D721Med (cell line): Measurements from ENCODE around the gene DLST.

ENCODE experiments used
- DNase-seq: peaks from one replicate; pipeline ENCODE4 v3.0.0; 2011; ENCODE audit warnings: low spot score; ENCODE audit not compliant: insufficient read length
- FAIRE-seq: peaks from 2 replicates; lab custom pipeline; 2011; peaks lifted over from hg19 to GRCh38; lab: Jason Lieb, UNC
- CTCF ChIP-seq: IDR thresholded peaks from 2 replicates; pipeline ENCODE4 v1.5.1; 2012; ENCODE audit warnings: mild to moderate bottlenecking, control low read depth; ENCODE audit not compliant: insufficient read depth; ENCODE audit errors: missing control alignments

The DLST gene

GRCh38 chr14:74938531-74939495 lies 57.1 kb downstream of the DLST start:
- FAIRE-seq, result peak; percentile 21

GRCh38 chr14:74940956-74941565 lies 59.3 kb downstream of the DLST start:
- FAIRE-seq, result no peak
- DNase-seq, result no peak
- TF ChIP-seq CTCF, result no peak

More at GRCh38 chr14:74938531-74939495, 57.1 kb downstream of the DLST start:
- no peak for TF ChIP-seq CTCF
- peak; percentile 68 for DNase-seq

GRCh38 chr14:74941676-74942097 lies 60.0 kb downstream of the DLST start:
- FAIRE-seq (no peak), DNase-seq (no peak)
- TF ChIP-seq CTCF, result no peak

- DNase-seq, result no peak
- TF ChIP-seq CTCF, result no peak
- FAIRE-seq, result no peak
These were observed 60.5 kb downstream of the DLST start for GRCh38 chr14:74942181-74942580.

- no peak for TF ChIP-seq CTCF
- DNase-seq (no peak), FAIRE-seq (no peak)
These were observed 60.9 kb downstream of the DLST start for GRCh38 chr14:74942608-74943007.

GRCh38 chr14:74945261-74945851 lies 63.6 kb downstream of the DLST start:
- no peak for DNase-seq
- FAIRE-seq, result no peak

More at GRCh38 chr14:74945261-74945851, 63.6 kb downstream of the DLST start:
- TF ChIP-seq CTCF, result peak; percentile 44
